Colonic mucosa (tissue), 4 donors: ENCODE measurements around the gene PROSER1. TPM values are rescaled to one million over a fixed set of nuclear protein-coding genes. Genes with fewer than 3 reads are reported as not detected.

Source experiments
- DNase-seq: peaks from one replicate; pipeline ENCODE4 v3.0.0-alpha.2; 2020
- H3K27ac ChIP-seq: fragments of 200-600 bp; one replicate; pipeline ENCODE4 v1.8.0; 2021
- H3K27me3 ChIP-seq: fragments of 200-600 bp; one replicate; pipeline ENCODE4 v1.8.0; 2021
- H3K36me3 ChIP-seq: fragments of 200-600 bp; one replicate; pipeline ENCODE4 v1.8.0; 2021
- H3K4me1 ChIP-seq: fragments of 200-600 bp; one replicate; pipeline ENCODE4 v1.8.0; 2021; ENCODE audit warnings: mild to moderate bottlenecking
- H3K4me3 ChIP-seq: fragments of 200-600 bp; one replicate; pipeline ENCODE4 v1.8.0; 2021
- H3K9ac ChIP-seq, 2 donors: one replicate each; pipeline ENCODE4 v1.7.0; 2013; ENCODE audit warnings: control low read depth in 2 of 2, low read depth in 2 of 2, low read length in 2 of 2
- H3K9me3 ChIP-seq: fragments of 200-600 bp; one replicate; pipeline ENCODE4 v1.8.0; 2021
- intact Hi-C: fragments of 100-400 bp; cut with DNase I; formaldehyde crosslinking; loops from one replicate; pipeline ENCODE4 v1.14.1; 2022
- total RNA-seq, 2 donors: library from RNA; stranded (reverse); fragmentation: NEBNext Ultra II Directional in 1 of 2; extraction: Animal tissue kit (Norgen Biotek cat#: 25700) in 1 of 2; gene quantifications; one replicate each; pipeline ENCODE4 v1.2.1, GENCODE V29; 2021
- TF ChIP-seq, protein P1 (sequence below): fragments of 200-600 bp; IDR thresholded peaks from one replicate; pipeline ENCODE4 v1.8.0; 2022; ENCODE audit warnings: antibody characterized with exemption, mild to moderate bottlenecking
- donor health status: healthy.
- donor health status: DM: no; HTN: no; CAD: no.
- donor health status: DM: no; HTN: no; CAD: no.

Gene PROSER1
- total RNA-seq, 2 donors from 2014 or later: 45.6 to 45.8 TPM

DNA sequence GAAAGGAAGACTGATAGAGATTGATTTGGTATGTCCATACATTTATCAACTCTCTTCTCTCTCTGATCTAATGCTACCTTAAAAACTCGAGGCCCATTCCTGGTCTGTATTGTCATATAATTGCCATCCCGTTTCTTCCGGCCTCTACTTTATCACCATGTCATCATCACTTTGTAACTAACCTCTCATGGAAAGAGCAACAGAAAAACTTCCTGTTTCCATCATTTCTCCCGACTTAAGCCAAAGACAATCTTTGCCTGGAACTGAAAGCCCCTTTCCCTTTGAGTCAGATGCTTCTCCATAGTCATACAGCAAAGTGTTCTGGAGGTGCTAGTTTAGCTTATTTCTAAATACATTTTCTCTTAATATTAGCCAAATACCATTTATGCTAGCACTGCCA lies 44.5 kb downstream of the PROSER1 start:
- DNase-seq: no peak

DNA sequence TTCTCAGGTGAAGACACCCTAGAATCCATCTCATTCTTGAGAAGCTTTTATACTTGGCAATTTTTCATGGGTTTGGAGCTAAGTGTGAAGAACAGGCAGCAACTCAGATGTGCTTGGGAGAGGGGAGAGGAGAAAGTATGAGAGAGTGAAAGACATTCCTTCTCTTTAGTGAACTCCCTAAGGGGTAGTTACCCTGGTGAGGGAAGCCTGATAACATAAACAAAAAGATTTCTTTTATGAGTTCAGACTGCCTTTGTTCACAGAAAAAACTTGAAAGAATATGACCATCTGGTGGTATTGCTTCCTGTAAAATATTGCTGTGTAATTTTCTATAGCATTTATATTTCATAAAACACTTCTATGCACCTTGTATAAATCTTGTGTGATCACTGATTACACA lies 47.2 kb downstream of the PROSER1 start, which contains the start of gene STOML3:
Gene STOML3, minus strand, starts transcription at position 139 of the 400 bp plus-strand sequence. Its CDS starts 110 bp downstream, at position 29.
- Histone ChIP-seq H3K36me3 (no peaks in the 10 kb centered on the region), H3K4me1 (no peaks in the 10 kb centered on the region), H3K27ac (no peak within 1 kb of the TSS), H3K4me3 (no peak within 1 kb of the TSS), H3K9ac (no peak within 1 kb of the TSS), H3K27me3 (no peaks in the 10 kb centered on the region), H3K9me3 (no peaks in the 10 kb centered on the region)
- intact Hi-C loops: no loop called here
- DNase-seq: no peak
- TF ChIP-seq, protein P1, sequence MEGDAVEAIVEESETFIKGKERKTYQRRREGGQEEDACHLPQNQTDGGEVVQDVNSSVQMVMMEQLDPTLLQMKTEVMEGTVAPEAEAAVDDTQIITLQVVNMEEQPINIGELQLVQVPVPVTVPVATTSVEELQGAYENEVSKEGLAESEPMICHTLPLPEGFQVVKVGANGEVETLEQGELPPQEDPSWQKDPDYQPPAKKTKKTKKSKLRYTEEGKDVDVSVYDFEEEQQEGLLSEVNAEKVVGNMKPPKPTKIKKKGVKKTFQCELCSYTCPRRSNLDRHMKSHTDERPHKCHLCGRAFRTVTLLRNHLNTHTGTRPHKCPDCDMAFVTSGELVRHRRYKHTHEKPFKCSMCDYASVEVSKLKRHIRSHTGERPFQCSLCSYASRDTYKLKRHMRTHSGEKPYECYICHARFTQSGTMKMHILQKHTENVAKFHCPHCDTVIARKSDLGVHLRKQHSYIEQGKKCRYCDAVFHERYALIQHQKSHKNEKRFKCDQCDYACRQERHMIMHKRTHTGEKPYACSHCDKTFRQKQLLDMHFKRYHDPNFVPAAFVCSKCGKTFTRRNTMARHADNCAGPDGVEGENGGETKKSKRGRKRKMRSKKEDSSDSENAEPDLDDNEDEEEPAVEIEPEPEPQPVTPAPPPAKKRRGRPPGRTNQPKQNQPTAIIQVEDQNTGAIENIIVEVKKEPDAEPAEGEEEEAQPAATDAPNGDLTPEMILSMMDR: no peak

More for the DNA sequence above, 44.5 kb downstream of the PROSER1 start:
- no peak overlapping the region for H3K9ac ChIP-seq
- H3K9me3 ChIP-seq: no peaks in the 10 kb centered on the region
- TF ChIP-seq, protein P1: no peak
- H3K27me3 ChIP-seq: no peaks in the 10 kb centered on the region
- H3K36me3 ChIP-seq: no peaks in the 10 kb centered on the region
- H3K4me3 ChIP-seq: no peak overlapping the region
- intact Hi-C loops: no loop called here
- no peaks in the 10 kb centered on the region for H3K4me1 ChIP-seq
- H3K27ac ChIP-seq: no peak overlapping the region

DNA sequence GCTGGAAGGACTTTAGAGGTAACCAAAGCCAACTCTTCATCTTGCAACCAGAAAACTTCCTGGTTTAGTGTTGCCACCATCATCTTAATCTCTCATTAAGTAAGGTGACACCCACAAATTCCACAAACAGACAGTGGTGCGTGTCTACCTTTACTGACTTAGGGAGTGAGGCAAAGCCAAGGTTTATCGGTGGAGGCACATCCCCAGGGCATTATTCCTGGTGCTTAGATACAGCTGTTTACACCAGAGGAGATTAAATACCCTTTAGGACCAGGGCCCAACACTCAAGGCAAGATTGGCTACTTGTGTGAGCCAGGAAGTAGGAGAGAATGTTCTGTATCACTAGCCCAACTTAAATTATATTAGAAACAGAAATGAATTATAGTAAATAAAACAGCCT lies 56.8 kb downstream of the PROSER1 start:
- no peak for DNase-seq
- Histone ChIP-seq H3K9ac (no peak overlapping the region), H3K4me1 (no peaks in the 10 kb centered on the region), H3K4me3 (no peak overlapping the region), H3K27ac (no peak overlapping the region), H3K27me3 (no peaks in the 10 kb centered on the region), H3K9me3 (no peaks in the 10 kb centered on the region), H3K36me3 (no peaks in the 10 kb centered on the region)
- intact Hi-C loops: no loop called here
- TF ChIP-seq, protein P1: no peak

DNA sequence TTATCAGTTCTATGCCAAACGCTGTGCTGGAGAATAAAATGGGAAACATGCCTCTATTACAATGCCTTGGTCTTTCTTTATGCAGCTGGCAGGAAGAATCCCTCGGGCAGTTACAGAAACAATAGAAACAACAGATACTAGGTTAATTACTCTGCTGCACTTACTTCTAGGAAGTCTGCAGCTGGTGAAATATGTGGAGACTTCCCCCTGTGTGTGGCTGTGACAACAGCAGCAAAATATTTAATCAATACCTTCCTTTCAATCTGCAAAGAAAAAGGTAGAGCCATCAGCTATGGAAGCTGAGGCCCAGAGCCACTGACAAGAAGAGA lies 57.2 kb downstream of the PROSER1 start:
- H3K4me3 ChIP-seq: no peak overlapping the region
- no peak for DNase-seq
- no peak overlapping the region for H3K27ac ChIP-seq
- H3K9ac ChIP-seq: no peak overlapping the region
- intact Hi-C loops: no loop called here
- TF ChIP-seq, protein P1: no peak
- no peaks in the 10 kb centered on the region for H3K9me3 ChIP-seq
- H3K36me3 ChIP-seq: no peaks in the 10 kb centered on the region
- H3K4me1 ChIP-seq: no peaks in the 10 kb centered on the region
- H3K27me3 ChIP-seq: no peaks in the 10 kb centered on the region

DNA sequence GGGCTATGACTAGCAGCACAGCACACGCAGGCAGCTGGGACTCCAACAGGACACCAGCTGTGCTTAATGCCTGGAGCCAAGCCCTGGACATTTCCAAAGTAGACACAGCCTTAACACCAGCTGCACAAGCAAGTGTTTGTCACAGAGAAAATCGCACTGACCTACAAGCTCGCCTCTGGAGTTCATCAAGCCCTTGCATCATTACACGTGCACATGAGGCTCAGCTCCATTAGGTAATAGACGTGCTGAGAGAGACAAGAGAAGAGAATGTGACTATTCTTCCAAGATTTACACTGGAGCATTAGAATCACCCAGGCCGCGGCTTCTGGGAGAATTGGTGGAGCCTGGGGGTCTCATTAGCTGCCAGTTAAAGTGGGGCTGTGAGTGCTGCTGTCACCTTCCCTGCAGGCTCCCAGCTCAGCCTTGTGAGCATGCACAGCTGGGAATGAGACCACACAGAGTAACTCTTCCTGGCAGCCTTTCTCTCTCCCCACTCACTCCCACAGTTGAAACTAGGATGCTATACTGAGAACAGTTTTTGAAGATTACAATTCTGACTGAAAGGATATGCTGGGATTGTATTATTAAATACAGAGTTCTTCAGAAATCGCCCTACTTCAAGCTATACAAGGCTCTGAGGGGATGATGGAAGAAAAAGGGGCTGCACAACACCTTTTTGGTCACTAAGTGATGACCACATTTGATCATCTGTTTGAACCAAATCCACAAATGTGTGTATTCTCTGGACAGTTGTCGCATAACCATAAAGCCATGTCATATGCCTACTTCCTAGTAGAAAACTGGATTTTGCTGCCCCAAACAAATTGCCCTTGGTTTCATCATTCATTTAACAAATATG lies 57.8 kb downstream of the PROSER1 start:
- no peak for DNase-seq
- Histone ChIP-seq H3K9ac (no peak overlapping the region), H3K4me1 (no peaks in the 10 kb centered on the region), H3K27me3 (no peaks in the 10 kb centered on the region), H3K4me3 (no peak overlapping the region), H3K27ac (no peak overlapping the region), H3K9me3 (no peaks in the 10 kb centered on the region), H3K36me3 (no peaks in the 10 kb centered on the region)
- intact Hi-C loops: no loop called here
- TF ChIP-seq, protein P1: no peak
